Stimulated activated CD4-positive, alpha-beta T cell treated with anti-CD3 and anti-CD28 coated beads, Interleukin-4, amount 100 ng/mL, for 24 hours (primary cell): ENCODE results near the gene B4GALT4.
A peak's percentile ranks its signal among the peaks of the same experiment; 100 is the strongest.
"Not testable (repeated sequence)": the region's sequence is repeated elsewhere in the genome, so short reads cannot be mapped to it uniquely, and the experiment has no call there.

Source experiments
- DNase-seq: peaks from one replicate; pipeline ENCODE4 v3.0.0-alpha.2; 2020

Gene B4GALT4, protein sequence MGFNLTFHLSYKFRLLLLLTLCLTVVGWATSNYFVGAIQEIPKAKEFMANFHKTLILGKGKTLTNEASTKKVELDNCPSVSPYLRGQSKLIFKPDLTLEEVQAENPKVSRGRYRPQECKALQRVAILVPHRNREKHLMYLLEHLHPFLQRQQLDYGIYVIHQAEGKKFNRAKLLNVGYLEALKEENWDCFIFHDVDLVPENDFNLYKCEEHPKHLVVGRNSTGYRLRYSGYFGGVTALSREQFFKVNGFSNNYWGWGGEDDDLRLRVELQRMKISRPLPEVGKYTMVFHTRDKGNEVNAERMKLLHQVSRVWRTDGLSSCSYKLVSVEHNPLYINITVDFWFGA

DNA sequence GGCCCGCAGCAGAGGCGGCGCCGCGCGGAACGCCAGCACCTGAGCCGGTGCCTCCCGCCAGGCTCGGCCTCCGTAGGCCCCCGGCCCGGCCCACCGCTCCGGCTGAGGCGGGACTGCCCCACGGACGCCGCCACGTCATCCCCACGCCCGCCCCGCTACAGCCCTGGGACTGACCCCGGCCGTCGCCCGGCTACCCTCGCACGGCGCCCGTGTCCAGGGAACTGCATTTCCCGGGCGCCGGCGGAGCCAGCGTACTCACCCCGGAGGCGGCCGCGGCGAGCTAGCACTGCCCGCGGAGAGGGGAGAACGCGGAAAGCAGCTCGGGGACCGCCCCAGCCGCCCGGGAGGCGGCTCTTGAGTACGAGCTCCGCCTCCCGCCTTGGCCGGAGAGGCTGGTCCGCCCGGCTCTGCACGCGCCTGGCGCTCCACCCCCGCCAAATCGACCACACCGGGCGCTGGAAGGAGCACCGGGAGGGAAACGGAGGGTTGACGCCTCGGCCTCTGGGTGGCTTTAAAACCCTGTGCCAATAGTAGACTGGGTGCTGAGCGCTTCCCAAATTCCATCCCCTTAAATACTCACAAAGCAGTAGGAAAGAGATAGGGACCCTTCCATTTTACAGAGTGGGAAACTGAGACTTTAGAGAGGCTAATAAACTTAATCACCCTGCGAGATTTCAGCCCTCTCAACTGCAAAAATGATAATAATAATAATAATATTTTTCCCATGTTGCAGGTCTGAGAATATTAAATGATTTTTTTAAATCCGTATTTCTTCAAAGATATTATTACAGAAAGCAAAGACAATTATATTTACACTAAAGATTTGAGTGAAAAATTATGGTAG, at the start of gene B4GALT4:
Gene B4GALT4 (minus strand): TSS at position 288 of the 844 bp plus-strand sequence. CDS start 10,779 bp downstream, outside the sequence.
- DNase-seq, result peak; percentile 70

DNA sequence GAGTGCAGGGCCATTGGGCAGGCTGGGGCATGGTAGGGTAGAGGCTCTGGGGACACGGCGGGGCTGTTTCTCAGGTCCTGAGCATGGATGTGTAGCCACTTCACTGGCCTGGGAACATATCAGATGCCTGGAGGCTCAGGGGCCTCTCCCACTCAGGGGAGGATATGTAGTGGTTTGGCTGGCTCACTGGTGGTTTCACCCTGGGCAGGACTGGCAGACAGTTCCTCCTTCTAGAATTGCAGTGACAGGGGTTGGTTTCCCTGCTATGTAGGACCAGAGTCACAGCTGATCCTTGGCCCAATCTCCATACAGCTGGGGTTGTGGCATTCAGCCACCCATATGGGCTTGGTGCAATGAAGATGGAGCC, 48.7 kb upstream of the B4GALT4 start:
- DNase-seq, result no peak

DNA sequence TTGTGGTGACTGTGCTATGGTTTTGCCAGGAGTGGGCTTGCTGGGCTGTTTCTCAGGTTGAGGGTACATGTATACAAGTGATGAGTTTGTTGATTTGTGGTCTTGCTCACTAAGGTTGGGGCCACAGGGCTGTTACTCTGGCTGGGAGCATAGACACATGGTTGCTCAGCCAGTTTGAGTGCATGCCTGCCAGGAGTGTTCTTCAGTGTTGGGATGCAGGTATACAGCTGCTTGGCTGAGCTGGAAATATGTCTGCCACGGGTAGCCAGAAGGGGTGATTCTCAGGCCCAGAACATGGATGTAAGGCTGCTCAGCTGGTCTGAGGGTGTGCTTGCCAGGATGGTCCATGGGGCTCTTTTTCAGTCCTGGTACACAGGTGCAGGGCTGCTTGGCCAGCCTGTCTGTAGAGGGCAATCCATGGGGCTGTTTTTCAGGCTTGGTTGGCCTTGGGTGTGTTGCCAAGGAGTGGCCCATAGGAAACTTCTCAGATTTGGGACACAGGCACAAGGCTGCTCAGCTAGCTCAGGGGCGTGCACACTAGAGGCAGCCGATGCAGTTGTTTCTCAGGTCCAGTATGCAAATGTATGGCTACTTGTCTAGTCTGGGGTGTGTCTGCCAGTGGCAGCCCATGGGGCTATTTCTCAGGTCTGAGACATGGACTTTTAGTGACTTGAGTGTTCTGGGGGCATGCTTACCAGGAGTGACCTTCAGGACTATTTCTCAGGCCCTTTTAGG, 48.2 kb upstream of the B4GALT4 start:
- no peak for DNase-seq

DNA sequence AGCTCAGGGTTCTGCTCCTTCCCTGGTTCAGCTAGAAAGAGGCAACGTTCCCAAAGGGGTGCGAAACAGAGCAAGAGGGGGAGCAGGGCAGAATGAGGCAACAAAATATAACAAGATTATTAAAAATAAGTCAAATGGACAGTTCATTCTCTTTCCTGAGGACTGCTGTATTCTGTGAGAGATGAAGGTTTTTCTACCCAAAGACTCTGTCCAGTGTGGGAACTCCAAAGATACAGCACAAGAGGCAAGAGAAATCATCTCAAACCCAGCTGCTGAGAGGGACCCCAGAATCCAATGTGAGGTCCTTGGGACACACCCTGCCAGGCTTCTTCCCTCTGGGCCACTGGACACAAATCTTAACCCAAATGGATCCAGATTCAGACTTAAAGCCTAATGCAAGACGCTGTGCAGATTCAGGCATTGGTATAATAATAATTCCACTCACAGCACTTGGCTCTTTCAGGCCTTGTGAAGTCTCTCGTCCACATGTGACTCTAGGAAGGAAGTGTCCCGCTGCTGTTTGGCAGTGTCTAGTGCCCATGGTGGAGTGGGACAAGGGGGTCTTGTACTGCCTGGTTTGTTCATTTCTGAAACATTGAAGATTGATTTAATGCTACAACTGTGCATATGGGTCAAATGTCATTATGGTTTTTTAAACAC, 39.0 kb upstream of the B4GALT4 start:
- DNase-seq, result no peak

DNA sequence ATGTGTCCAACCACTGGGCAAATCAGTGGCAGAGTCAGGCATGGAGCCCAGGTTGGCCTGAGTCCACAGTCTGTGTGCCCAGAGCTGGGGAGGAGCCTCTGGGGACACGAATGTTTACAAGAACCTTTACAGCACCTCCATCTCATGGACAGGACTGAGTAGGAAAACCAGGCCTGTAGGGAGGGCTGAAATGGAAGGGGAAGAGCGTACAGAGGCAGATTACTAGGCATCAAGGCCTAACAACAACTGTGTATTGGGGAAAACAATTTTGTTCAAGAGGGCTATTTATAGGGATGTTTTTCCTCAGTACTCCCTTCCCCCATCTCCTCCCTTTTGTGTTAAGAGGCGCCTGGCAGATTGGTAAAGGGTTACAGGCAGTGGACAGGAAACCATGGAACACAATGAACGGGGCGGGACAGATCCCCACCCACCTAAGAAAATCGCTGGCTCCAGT, 38.5 kb upstream of the B4GALT4 start:
- no peak for DNase-seq

DNA sequence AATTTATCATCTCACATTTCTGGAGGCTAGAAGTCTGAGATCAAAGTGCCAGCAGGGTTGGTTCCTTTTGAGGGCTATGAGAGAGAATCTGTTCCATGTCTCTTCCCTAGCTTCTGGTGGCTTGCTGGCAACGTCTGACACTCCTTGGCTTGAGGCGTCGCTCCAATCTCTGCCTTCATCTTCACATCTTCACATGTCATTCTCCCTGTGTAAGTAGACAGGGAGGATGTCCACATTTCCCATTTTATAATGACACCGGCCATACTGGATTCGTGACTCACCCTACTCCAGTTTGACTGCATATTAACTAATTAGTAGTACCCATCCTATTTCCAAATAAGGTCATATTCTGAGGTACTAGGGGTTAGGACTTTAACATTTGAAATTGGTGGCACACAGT, 36.0 kb upstream of the B4GALT4 start:
- DNase-seq, result no peak

DNA sequence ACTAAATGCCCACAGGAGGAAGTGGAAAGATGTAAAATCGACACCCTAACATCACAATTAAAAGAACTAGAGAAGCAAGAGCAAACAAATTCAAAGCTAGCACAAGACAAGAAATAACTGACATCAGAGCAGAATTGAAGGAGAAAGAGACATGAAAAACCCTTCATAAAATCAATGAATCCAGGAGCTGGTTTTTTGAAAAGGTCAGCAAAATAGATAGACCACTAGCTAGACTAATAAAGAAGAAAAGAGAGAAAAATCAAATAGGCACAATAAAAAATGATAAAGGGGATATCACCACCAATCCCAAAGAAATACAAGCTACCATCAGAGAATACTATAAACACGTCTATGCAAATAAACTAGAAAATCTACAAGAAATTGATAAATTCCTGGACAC, 29.5 kb upstream of the B4GALT4 start:
- not testable (repeated sequence) for DNase-seq

DNA sequence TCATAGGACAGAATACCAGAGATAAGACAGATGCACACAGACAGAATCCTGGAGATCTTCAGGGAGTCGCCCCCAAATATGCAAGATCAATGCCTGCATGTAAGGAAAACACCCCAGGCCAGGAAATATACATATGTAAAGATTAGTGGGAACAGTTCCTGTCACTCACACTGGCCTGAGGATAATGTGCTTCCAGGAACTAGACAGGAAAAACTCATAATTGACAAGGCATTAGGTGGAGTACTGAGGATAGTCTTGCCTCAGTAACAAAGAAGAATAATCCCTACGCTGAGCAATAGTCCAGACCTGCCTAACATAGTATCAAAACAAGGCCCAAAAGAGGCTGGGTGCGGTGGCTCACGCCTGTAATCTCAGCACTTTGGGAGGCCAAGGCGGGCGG, 20.4 kb upstream of the B4GALT4 start:
- no peak for DNase-seq

DNA sequence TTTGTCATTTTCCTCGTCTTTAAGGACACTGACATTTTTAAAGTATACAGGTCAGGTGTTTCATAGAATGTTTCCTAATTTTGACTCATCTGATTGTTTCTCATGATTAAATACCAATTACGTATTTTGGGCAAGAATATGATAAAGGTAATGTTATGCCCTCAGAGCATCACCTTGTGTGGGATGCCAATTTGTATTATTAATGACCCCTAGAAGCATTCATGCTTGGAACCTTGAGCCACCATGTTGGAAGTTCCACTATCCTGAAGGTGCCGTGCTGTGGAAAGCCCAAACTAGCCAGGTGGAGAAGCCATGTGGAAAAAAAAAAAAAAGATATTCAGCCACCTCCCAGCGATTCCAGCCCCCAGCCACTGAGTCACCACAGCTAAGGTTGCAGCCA, 19.1 kb upstream of the B4GALT4 start:
- DNase-seq, result no peak

DNA sequence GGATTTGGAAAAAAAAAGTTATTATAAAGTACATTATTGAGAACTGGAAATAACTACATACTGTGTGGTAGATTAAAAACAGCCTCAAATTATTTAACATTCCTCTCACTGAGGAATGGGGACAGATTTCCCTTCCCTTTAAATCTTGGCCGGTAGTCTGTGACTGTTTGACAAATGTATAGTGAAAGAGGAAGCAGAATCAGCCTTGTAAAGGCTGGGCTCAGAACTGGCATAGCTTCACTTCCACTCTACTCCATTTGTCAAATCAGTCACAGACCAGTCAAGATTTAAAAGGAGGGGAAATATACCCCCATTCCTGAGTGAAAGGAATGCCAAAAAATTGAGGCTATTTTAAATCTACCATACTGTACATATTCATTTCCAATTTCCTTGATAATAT, 18.2 kb upstream of the B4GALT4 start:
- DNase-seq, result no peak

DNA sequence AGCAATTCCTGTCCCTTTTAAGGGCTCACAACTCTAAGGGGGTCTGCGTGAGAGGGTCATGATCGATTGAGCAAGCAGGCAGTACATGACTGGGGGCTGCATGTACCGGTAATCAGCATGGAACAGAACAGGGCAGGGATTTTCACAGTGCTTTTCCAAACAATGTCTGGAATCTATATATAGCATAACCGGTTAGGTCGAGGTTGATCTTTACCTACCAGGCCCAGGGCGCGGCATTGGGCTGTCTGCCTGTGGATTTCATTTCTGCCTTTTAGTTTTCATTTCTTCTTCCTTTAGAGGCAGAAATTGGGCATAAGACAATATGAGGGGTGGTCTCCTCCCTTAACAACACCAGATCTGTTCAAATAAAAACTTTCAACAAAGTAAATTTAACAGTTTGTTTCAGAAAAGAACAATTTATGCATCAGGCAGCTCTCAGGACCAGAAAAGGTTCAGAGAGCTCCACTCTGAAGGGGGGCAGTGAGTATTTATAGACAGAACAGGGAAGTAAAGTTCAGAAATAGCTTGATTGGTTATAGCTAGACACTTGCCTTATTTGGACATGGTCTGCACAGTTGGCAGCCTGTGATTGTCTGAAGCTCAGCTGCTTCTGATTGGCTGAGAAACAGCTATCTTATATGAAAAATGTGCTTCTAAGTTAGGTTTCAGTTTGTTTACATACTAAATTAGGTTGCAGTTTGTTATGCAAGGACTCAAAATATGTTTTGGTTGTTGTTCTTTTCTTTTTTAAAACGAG, 17.2 kb upstream of the B4GALT4 start:
- no peak for DNase-seq

DNA sequence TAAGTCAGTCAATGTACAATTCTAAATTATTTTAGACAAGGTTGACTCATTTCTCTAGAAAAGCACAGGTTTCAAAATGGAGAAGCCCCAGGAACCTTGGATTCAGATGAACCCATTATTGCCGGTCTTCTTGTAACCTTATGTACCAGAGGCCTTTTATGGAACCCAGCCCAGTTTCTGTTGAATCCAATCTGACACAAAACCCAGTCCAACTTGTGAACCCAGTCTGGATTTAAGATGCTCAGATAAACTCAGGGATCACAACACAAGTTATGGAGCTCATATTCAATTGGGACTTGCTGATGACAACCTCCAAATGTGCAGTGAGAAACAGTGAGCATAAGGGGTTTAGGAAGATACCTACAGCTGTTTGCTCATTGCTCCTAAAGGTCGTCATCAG, 16.4 kb upstream of the B4GALT4 start:
- DNase-seq, result no peak

DNA sequence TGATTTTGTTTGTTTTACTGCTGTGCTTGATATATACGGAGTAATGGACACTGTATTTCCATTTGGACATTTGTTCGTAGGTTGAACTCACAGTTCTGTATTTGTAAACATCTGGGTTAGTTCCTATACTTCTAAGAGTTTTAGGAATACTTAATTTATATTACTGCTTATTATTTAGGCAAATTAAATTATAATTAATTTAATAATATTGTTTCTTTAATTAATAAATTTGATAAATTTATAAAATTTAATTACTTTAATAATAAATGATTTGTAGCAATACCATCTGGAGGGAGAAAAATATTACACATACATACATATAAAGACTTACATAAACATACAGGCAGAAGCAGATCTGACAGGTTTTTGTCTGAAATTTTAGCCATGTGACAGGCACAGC, 14.5 kb upstream of the B4GALT4 start:
- DNase-seq, result no peak

DNA sequence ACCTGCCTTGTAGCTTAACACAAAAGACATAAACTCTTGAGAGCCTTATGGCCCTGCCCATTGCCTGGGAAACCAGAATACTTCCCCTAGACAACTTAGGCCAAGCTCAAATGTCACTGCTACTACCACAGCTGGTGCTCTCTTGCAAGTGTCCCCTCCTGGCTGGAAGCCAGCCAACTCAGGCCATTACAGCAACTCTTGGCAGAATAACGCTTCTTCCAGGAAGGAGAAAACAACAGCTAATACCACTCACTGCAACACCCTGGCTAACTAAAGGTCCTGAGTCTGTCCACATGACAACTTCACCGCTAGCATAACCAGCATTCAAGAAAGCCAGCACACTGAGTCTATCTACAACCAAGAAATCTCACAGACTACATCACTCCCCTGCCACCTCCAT, 5.1 kb upstream of the B4GALT4 start:
- no peak for DNase-seq

DNA sequence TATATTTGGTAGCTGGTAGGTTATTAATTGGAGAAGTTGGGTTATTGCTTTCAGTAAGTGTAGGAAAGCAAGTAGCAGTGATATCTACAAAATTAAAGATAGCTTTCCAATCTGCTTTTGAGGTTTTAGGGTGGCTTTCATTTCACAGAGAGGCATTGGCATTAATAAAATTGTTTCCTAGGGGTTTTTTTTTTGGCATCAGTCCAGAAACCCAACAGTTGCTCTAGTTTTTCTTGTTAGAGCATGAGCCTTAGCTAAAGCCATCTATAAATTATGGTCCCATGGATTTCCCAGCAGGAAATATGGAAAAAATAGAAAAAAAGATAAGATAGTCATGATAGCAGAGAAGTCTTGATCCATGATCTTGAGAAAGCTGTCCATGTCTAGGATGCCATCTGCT, 3.0 kb upstream of the B4GALT4 start:
- no peak for DNase-seq

DNA sequence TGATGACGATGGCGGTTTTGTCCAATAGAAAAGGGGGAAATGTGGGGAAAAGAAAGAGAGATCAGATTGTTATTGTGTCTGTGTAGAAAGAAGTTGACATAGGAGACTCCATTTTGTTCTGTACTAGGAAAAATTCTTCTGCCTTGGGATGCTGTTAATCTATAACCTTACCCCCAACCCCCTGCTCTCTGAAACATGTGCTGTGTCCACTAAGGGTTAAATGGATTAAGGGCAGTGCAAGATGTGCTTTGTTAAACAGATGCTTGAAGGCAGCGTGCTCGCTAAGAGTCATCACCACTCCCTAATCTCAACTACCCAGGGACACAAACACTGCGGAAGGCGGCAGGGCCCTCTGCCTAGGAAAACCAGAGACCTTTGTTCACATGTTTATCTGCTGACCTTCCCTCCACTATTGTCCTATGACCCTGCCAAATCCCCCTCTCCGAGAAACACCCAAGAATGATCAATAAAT, 2.4 kb upstream of the B4GALT4 start:
- not testable (repeated sequence) for DNase-seq

DNA sequence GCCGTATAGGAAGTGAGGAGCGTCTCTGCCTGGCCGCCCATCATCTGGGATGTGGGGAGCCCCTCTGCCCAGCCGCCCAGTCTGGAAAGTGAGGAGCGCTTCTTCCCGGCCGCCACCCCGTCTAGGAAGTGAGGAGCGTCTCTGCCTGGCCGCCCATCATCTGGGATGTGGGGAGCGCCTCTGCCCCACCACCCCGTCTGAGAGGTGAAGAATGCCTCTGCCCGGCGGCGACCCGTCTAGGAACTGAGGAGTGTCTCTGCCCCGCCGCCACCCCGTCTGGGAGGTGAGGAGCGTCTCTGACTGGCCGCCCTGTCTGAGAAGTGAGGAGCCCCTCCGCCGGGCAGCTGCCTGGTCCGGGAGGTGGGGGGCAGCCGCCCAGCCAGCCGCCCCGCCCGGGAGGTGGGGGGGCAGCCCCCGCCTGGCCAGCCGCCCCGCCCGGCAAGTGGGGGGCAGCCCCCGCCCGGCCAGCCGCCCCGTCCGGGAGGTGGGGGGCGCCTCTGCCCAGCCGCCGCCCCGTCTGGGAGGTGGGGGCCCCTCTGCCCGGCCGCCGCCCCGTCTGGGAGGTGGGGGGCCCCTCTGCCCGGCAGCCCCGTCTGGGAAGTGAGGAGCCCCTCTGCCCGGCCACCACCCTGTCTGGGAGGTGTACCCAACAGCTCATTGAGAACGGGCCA, 1.8 kb upstream of the B4GALT4 start:
- not testable (repeated sequence) for DNase-seq

DNA sequence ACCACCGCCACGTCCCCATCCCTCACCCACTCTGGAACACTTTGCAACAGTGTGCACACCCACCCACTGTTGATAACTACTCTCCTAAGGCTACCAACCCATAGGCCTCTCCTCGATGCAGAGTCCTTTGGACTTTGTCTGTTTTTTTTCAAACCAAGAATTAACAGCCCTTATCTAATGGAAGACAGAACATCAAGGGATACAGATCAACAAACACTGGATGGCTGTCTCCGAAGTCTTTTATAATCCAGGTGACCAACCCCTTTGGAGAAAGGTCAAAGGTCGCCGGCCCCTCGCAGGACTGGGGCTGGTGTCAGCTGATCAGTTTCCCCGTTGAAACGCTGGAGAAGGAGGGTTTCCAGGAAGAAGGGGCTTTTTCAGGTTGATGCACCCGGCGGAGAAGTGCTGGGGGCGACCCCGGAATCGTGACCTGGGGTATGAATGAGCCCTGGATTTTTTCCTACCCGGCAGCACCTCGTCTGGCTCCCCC, 532 bp downstream of the B4GALT4 start:
- DNase-seq, result peak; percentile 25

DNA sequence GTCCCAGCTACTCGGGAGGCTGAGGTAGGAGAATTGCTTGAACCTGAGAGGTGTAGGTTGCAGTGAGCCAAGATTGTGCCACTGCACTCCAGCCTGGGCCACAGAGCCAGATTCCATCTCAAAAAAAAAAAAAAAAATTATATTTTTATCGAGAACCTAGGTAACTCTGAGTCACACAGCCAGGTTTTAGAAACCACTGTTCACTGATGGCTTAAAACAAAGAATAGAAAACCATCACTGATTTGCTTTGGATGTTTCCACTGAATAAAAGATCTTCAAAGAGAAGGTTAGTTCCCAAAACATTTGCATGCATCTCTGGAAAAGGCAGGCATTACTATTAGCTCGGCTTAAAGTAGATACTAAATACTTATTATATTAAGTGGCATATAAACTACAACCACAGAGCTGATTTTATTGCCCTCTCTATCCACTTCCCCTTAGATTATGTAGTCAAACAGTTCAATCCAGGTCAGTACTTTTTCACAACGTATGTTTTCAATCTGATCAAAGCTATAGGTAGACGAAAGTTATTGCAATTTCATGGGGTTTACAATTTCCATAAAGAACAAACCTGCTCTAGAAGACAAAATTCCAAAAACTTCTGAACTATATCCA, 1.4 kb downstream of the B4GALT4 start:
- no peak for DNase-seq

DNA sequence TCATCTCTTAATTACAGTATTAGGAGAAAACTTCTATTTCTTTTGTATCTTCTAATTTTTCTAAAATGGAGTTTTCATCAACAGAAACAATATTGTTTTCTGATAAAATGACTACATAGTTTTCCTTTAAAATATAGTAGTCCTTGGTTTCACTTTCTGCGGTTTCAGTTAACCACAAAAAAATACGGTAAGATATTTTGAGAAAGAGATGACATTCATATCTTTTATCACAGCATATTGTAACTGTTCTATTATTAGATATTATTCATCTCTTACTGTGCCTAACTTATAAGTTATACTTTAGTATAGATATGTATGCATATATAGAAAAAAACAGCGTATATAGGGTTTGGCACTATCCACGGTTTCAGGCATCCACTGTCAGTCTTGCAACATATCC, 2.3 kb downstream of the B4GALT4 start:
- DNase-seq, result no peak

DNA sequence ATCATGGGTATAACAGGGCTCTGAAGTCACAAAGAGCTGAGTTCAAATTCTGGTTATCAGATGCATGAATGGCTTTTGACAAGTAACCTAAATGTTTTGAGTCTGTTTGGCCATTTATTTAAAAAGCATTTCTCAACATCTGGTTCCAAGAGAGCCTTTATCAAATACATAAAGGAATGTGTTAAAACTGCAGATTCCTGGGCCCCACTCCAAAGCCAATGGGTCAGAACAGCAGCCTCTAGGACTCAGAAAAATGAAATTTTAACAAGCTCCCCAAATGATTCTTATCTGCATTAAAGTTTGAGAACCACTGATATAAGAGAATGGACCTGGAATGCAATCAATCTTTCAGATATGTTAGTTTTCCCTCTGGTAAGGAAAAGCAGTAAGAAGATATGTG, 3.4 kb downstream of the B4GALT4 start:
- no peak for DNase-seq
